Measurements from ENCODE around the gene MYO5B. TPM values are rescaled to one million over a fixed set of nuclear protein-coding genes. Genes with fewer than 3 reads are reported as not detected.

Gene MYO5B
- total RNA-seq, 1 donor from 2014 or later: not detected

GRCh38 chr18:49944663-49945062 lies 250.3 kb downstream of the MYO5B start:
- no peaks in the 10 kb centered on the region for H3K36me3 Mint-ChIP-seq (ENCODE audit: low read depth)
- intact Hi-C loops (cut with micrococcal nuclease): no loop called here
- no peak overlapping the region for H3K4me3 Mint-ChIP-seq (ENCODE audit: low read depth)
- H3K4me1 Mint-ChIP-seq (ENCODE audit: low read depth): peaks cover 6% of the 10 kb centered on the region
- peaks cover 5% of the 10 kb centered on the region for H3K27me3 Mint-ChIP-seq (ENCODE audit: low read depth)
- H3K27ac Mint-ChIP-seq: no peak overlapping the region
- no peaks in the 10 kb centered on the region for H3K9me3 Mint-ChIP-seq
- DNase-seq (ENCODE audit: low spot score): no peak

DNA sequence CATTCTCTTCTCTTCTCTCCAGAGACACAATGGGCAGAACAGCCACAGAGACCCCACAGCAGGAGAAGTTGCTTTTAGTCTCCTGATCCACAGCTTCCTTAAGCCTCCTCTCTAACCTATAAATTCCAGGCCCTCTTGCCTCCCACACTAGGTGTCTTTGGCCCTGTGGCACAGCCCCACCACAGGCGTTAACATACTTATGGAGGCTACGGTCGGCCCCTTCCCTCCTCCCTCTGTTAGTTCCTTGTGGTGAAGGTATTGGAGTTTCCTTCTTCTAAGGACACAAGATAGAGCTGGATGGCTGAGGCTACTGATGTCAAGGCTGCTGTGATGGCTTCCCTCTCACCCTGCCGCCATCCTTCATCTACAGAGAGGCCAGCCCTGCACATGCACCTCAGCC lies 258.1 kb downstream of the MYO5B start:
- Mint-ChIP-seq H3K27me3 (ENCODE audit: low read depth) (peaks cover 6% of the 10 kb centered on the region), H3K4me3 (ENCODE audit: low read depth) (no peak overlapping the region), H3K9me3 (no peaks in the 10 kb centered on the region), H3K36me3 (ENCODE audit: low read depth) (no peaks in the 10 kb centered on the region), H3K27ac (no peak overlapping the region), H3K4me1 (ENCODE audit: low read depth) (peaks cover 4% of the 10 kb centered on the region)
- intact Hi-C loops (cut with micrococcal nuclease): no loop called here
- DNase-seq (ENCODE audit: low spot score): no peak

DNA sequence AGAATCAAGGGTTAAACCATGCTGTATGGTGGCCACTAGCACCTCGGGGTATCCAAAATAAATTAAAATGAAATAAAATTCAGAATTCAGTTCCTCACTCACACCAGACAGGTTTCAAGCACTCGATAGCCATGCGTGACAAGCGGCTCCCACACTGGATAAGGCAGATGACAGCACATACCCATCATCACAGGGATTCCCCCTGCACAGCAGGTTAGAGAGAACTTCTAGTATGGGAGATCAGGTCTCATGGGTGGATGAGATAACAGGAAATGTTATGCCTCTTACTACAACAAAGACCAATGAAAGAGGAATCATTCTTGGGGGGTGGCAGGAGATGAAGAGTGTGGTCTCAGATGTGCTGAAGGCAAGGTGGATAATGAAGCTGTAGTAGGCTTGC lies 259.7 kb downstream of the MYO5B start:
- peaks cover 3% of the 10 kb centered on the region for H3K27me3 Mint-ChIP-seq (ENCODE audit: low read depth)
- no peak for DNase-seq (ENCODE audit: low spot score)
- H3K4me3 Mint-ChIP-seq (ENCODE audit: low read depth): no peak overlapping the region
- peaks cover 4% of the 10 kb centered on the region for H3K4me1 Mint-ChIP-seq (ENCODE audit: low read depth)
- no peaks in the 10 kb centered on the region for H3K36me3 Mint-ChIP-seq (ENCODE audit: low read depth)
- intact Hi-C loops (cut with micrococcal nuclease): no loop called here
- no peaks in the 10 kb centered on the region for H3K9me3 Mint-ChIP-seq
- no peak overlapping the region for H3K27ac Mint-ChIP-seq

GRCh38 chr18:49934457-49934856 lies 260.5 kb downstream of the MYO5B start:
- Mint-ChIP-seq H3K4me3 (ENCODE audit: low read depth) (no peak overlapping the region), H3K27ac (no peak overlapping the region), H3K36me3 (ENCODE audit: low read depth) (no peaks in the 10 kb centered on the region), H3K27me3 (ENCODE audit: low read depth) (peaks cover 5% of the 10 kb centered on the region), H3K9me3 (no peaks in the 10 kb centered on the region), H3K4me1 (ENCODE audit: low read depth) (peaks cover 4% of the 10 kb centered on the region)
- intact Hi-C loops (cut with micrococcal nuclease): no loop called here
- DNase-seq (ENCODE audit: low spot score): no peak

GRCh38 chr18:49933530-49934128 lies 261.3 kb downstream of the MYO5B start:
- Mint-ChIP-seq H3K9me3 (no peaks in the 10 kb centered on the region), H3K27me3 (ENCODE audit: low read depth) (peaks cover 5% of the 10 kb centered on the region), H3K36me3 (ENCODE audit: low read depth) (no peaks in the 10 kb centered on the region), H3K4me1 (ENCODE audit: low read depth) (peaks cover 4% of the 10 kb centered on the region), H3K27ac (no peak overlapping the region), H3K4me3 (ENCODE audit: low read depth) (no peak overlapping the region)
- intact Hi-C loops (cut with micrococcal nuclease): no loop called here
- DNase-seq (ENCODE audit: low spot score): no peak

DNA sequence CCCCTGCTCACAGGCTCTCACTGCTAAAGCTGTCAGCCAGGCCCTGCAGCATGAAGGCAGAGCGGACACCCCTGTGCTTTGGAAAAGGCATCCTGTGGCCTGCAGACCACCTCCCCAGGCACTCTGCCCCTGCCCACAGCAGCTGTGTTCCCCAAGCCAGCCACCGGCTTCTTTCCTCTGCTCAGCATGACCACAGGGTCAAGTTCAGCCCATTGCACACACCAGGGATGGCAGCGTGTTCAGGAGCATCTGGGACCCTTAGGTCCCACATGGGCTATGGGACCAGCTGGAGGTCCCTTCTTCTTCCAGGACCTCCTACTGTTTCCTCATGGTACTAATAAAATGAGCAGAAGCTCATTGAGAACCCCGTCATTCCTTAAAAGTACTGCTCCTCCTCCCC lies 263.2 kb downstream of the MYO5B start:
- Mint-ChIP-seq H3K4me1 (ENCODE audit: low read depth) (peaks cover 4% of the 10 kb centered on the region), H3K9me3 (no peaks in the 10 kb centered on the region), H3K27ac (no peak overlapping the region), H3K4me3 (ENCODE audit: low read depth) (no peak overlapping the region), H3K27me3 (ENCODE audit: low read depth) (peaks cover 12% of the 10 kb centered on the region), H3K36me3 (ENCODE audit: low read depth) (no peaks in the 10 kb centered on the region)
- intact Hi-C loops (cut with micrococcal nuclease): no loop called here
- no peak for DNase-seq (ENCODE audit: low spot score)

DNA sequence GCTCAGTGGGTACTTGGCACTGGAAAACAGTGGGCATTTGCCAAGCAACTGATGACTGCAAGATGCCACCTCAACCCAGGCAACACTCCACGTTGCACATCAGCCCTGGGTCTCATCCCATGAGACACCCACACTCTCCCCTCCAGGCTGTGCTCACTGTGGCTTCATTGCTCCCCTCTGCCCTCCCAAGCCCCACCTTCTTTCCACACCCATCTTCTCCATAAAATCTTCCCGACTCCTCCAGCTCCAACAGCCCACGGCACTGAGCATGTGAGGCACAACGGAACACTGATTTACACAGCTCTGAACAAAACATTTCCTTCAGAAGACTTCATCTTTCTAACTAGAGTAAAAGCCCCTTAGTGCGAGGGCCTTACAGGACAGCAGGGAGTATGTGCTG lies 263.8 kb downstream of the MYO5B start:
- Mint-ChIP-seq H3K4me3 (ENCODE audit: low read depth) (no peak overlapping the region), H3K36me3 (ENCODE audit: low read depth) (no peaks in the 10 kb centered on the region), H3K9me3 (no peaks in the 10 kb centered on the region), H3K27ac (no peak overlapping the region), H3K27me3 (ENCODE audit: low read depth) (peaks cover 13% of the 10 kb centered on the region), H3K4me1 (ENCODE audit: low read depth) (peaks cover 4% of the 10 kb centered on the region)
- intact Hi-C loops (cut with micrococcal nuclease): no loop called here
- no peak for DNase-seq (ENCODE audit: low spot score)

DNA sequence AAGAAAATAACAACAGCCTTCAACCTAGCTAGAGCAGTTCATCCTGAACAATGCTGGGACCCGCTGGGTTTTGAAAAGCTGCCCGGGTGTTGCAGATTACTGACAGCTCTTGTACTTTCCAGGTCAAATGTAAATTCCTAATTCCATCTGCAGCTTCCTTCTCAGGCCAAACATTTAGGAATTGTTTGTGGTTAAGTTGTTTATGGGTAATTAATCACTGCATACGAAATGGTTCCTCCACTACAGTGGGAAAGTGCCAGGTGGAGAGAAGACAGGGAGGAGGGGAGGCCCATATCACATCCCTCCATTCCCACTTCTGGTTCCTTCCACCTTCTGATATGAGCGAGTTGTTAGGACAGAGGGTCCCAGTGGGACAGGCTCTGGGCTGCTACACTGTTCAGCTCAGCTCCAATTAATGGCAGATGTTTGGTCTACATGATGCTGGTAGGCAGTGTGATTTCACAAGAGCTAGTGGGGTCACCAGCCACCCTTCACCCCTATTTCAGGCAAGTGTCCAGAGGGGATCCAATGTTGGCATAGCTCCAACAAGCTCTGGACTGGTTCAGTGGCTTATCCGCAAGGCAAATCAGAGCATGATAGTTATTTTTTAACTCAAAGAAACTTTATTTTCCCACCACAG lies 268.7 kb downstream of the MYO5B start:
- intact Hi-C loops (cut with micrococcal nuclease): no loop called here
- peaks cover 35% of the 10 kb centered on the region for H3K27me3 Mint-ChIP-seq (ENCODE audit: low read depth)
- H3K4me1 Mint-ChIP-seq (ENCODE audit: low read depth): no peaks in the 10 kb centered on the region
- DNase-seq (ENCODE audit: low spot score): no peak
- no peaks in the 10 kb centered on the region for H3K36me3 Mint-ChIP-seq (ENCODE audit: low read depth)
- H3K9me3 Mint-ChIP-seq: no peaks in the 10 kb centered on the region
- no peak overlapping the region for H3K27ac Mint-ChIP-seq
- no peak overlapping the region for H3K4me3 Mint-ChIP-seq (ENCODE audit: low read depth)

GRCh38 chr18:49924293-49924983 lies 270.5 kb downstream of the MYO5B start:
- Mint-ChIP-seq H3K36me3 (ENCODE audit: low read depth) (no peaks in the 10 kb centered on the region), H3K4me3 (ENCODE audit: low read depth) (no peak overlapping the region), H3K4me1 (ENCODE audit: low read depth) (no peaks in the 10 kb centered on the region), H3K9me3 (no peaks in the 10 kb centered on the region), H3K27ac (no peak overlapping the region), H3K27me3 (ENCODE audit: low read depth) (peaks cover 49% of the 10 kb centered on the region)
- intact Hi-C loops (cut with micrococcal nuclease): no loop called here
- no peak for DNase-seq (ENCODE audit: low spot score)

DNA sequence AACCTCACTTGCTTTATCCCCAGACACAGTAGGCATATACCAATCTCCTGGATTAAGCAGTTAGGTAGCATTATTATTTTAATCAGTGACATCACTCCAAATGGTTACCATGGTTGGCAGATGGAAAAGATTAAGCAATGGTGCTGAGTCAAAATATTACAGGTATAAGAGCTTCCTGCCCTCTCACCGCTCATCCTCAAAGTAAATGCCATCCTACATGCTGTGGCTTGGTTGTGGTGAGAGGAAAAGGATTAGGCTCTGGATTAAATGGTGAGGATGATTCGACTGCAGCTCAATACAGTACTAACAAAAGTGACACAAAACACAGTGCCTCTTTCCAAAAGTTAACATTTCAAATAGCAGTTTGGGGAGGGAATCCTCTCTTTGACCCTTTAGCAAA lies 272.7 kb downstream of the MYO5B start:
- DNase-seq (ENCODE audit: low spot score): no peak
- H3K9me3 Mint-ChIP-seq: no peaks in the 10 kb centered on the region
- no peaks in the 10 kb centered on the region for H3K4me1 Mint-ChIP-seq (ENCODE audit: low read depth)
- peaks cover 55% of the 10 kb centered on the region for H3K27me3 Mint-ChIP-seq (ENCODE audit: low read depth)
- H3K27ac Mint-ChIP-seq: no peak overlapping the region
- H3K4me3 Mint-ChIP-seq (ENCODE audit: low read depth): no peak overlapping the region
- intact Hi-C loops (cut with micrococcal nuclease): no loop called here
- H3K36me3 Mint-ChIP-seq (ENCODE audit: low read depth): no peaks in the 10 kb centered on the region

DNA sequence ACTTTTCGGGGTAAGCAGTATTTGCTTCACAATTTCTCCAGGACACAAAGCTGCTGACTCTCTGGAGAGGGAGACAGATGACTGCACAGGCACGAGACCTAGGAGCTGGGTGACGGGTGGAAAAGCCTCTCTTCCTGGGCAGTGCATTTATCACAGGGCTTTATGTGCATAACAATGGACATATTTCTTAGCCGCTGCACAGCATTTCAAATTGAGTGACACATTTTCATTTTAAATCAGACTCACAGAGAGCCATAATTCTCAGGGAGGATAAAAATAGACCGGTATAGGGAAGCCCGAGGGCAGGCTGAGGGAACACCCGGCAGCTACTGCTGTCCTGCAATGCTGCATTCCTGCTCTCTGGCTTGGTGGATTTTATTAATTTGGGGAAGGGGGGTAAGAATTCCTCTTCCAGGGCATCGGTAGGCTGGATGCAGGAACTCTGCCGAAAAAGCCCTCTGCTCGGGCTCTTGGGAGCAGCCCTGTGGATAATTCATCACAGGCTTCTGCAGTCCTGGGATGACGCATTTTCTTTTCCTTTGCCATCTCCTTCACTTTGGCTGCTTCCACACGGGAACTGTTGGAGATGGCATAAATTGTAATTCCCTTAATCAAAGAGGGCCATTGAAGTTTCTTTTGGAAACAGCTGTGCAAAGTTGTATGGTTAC lies 273.5 kb downstream of the MYO5B start:
- Mint-ChIP-seq H3K27ac (no peak overlapping the region), H3K36me3 (ENCODE audit: low read depth) (no peaks in the 10 kb centered on the region), H3K4me3 (ENCODE audit: low read depth) (no peak overlapping the region), H3K27me3 (ENCODE audit: low read depth) (peaks cover 51% of the 10 kb centered on the region), H3K9me3 (no peaks in the 10 kb centered on the region), H3K4me1 (ENCODE audit: low read depth) (no peaks in the 10 kb centered on the region)
- intact Hi-C loops (cut with micrococcal nuclease): no loop called here
- no peak for DNase-seq (ENCODE audit: low spot score)

DNA sequence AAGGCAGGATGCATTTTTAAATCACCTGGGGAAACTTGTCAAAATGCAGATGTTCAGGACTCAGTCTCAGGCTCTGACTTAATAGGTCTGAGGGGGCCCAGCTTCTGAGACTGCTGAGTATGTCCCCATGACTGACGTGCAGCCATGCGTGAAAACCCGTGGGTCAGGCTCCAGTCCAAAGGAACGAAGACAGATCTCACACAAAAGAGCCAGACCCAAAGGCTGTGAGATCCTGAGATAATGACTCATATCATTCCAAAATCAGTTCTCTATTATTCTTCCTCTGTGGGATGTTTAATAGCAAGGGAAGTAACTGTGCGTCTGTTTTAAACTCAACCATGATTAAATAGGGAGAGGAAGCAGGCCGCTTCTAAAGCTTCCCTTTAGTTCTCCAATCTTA lies 274.2 kb downstream of the MYO5B start:
- Mint-ChIP-seq H3K27ac (no peak overlapping the region), H3K27me3 (ENCODE audit: low read depth) (peaks cover 51% of the 10 kb centered on the region), H3K36me3 (ENCODE audit: low read depth) (no peaks in the 10 kb centered on the region)

DNA sequence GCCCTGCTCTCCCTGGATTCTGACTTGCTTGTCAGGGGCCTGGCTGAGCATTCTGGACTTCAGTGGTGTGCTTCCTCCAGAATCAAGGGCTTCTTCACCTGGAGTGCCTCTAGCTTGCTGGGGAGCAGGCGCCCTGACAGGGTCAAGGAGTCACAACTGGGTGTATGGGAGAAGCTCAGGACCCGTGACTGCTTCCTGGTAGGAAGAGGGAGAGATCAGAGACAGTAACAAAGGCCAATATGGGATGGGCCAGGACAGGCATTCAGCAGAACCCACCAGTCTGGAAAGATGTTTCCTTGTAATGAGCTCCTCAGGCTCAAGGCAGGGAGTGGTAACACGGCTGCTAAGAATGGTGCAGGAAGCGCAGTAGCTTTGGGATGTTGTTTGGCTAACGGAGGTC lies 277.2 kb downstream of the MYO5B start:
- H3K36me3 Mint-ChIP-seq (ENCODE audit: low read depth): no peaks in the 10 kb centered on the region
- peaks cover under 1% of the 10 kb centered on the region for H3K9me3 Mint-ChIP-seq
- H3K27ac Mint-ChIP-seq: no peak overlapping the region
- H3K27me3 Mint-ChIP-seq (ENCODE audit: low read depth): peaks cover 39% of the 10 kb centered on the region
- intact Hi-C loops (cut with micrococcal nuclease): no loop called here
- no peak overlapping the region for H3K4me3 Mint-ChIP-seq (ENCODE audit: low read depth)
- H3K4me1 Mint-ChIP-seq (ENCODE audit: low read depth): no peaks in the 10 kb centered on the region
- no peak for DNase-seq (ENCODE audit: low spot score)

More for the DNA sequence above, 274.2 kb downstream of the MYO5B start:
- no peak for DNase-seq (ENCODE audit: low spot score)
- Mint-ChIP-seq H3K4me1 (ENCODE audit: low read depth) (no peaks in the 10 kb centered on the region), H3K4me3 (ENCODE audit: low read depth) (no peak overlapping the region), H3K9me3 (no peaks in the 10 kb centered on the region)
- intact Hi-C loops (cut with micrococcal nuclease): no loop called here
